Measurements from ENCODE around the gene FABP1. TPM values are rescaled to one million over a fixed set of nuclear protein-coding genes. Genes with fewer than 3 reads are reported as not detected.

The FABP1 gene
- polyA plus RNA-seq, 2 of the 4 experiments (the other 2 are of a cell fraction), result not detected

- FAIRE-seq (no peak), DNase-seq (ENCODE audit: low read depth in 1 of 2, low spot score in 1 of 2) (no peak), ATAC-seq (no peak)
- Histone ChIP-seq H3K4me1 (no peaks in the 10 kb centered on the region), H3K4me2 (no peak overlapping the region), H3K4me3 (no peak overlapping the region), H3K9me3 (no peaks in the 10 kb centered on the region), H3K27ac (no peak overlapping the region)
- WGBS (ENCODE audit: missing lambda C conversion rate), result 47% methylated on average over 18 of the region's 18 CpGs
- no peak for TF ChIP-seq CBX8 (IDR thresholded peaks at IDR 0.05)
- ChIA-PET CTCF (interaction anchor here (1.1 to 1.8 kb wide), 3 partner anchors 43 to 57 kb away, joined by 3 to 6 read pairs (median 3); no protein-coding TSS in a partner anchor), POLR2A (no interaction called here)
Observed at GRCh38 chr2:88116669-88117432, 11.0 kb downstream of the FABP1 start.

GRCh38 chr2:88115825-88116518 lies 11.9 kb downstream of the FABP1 start:
- Histone ChIP-seq H3K9me3 (no peaks in the 10 kb centered on the region), H3K4me1 (no peaks in the 10 kb centered on the region), H3K27ac (no peak overlapping the region), H3K4me3 (no peak overlapping the region), H3K4me2 (no peak overlapping the region)
- TF ChIP-seq PHF8 (IDR thresholded peaks at IDR 0.05; ENCODE audit: borderline replicate concordance, low read depth) (no peak), MAFK (IDR thresholded peaks at IDR 0.05; ENCODE audit: partially characterized antibody) (peak; percentile 1)
- no peak for FAIRE-seq
- 45% methylated on average over 10 of the region's 10 CpGs for WGBS (ENCODE audit: missing lambda C conversion rate)
- CTCF ChIA-PET, result interaction anchor here (1.1 kb wide), 1 partner anchor 56 kb away, joined by 3 read pairs; no protein-coding TSS in a partner anchor
- no peak for ATAC-seq
- POLR2A ChIA-PET, result no interaction called here
- no peak for DNase-seq (ENCODE audit: low read depth in 1 of 2, low spot score in 1 of 2)

GRCh38 chr2:88114889-88115288 lies 13.0 kb downstream of the FABP1 start:
- FAIRE-seq (no peak), ATAC-seq (no peak), DNase-seq (ENCODE audit: low read depth in 1 of 2, low spot score in 1 of 2) (no peak)
- H3K4me2 ChIP-seq, result no peak overlapping the region
- H3K27ac ChIP-seq, result no peak overlapping the region
- H3K4me3 ChIP-seq, result no peak overlapping the region
- H3K9me3 ChIP-seq, result no peaks in the 10 kb centered on the region
- no peak for TF ChIP-seq ESRRA (IDR thresholded peaks at IDR 0.05; ENCODE audit: borderline replicate concordance, low read length)
- TF ChIP-seq PBX3 (IDR thresholded peaks at IDR 0.05), result no peak
- TF ChIP-seq RCOR1 (IDR thresholded peaks at IDR 0.05; ENCODE audit: low read depth, low read length), result no peak
- no peak for TF ChIP-seq NPAS2 (CRISPR knock-in tag; IDR thresholded peaks at IDR 0.05; ENCODE audit: borderline replicate concordance)
- no peak for TF ChIP-seq TFCP2L1 (CRISPR knock-in tag; IDR thresholded peaks at IDR 0.05)
- no peak for TF ChIP-seq HMGXB4 (CRISPR knock-in tag; IDR thresholded peaks at IDR 0.05; ENCODE audit: borderline replicate concordance)
- no peak for TF ChIP-seq SMC3 (IDR thresholded peaks at IDR 0.05)
- TF ChIP-seq FOSB (CRISPR knock-in tag; IDR thresholded peaks at IDR 0.05), result no peak
- no peak for TF ChIP-seq CEBPB (IDR thresholded peaks at IDR 0.05)
- no peak for TF ChIP-seq ZSCAN20 (CRISPR knock-in tag; IDR thresholded peaks at IDR 0.05)
- TF ChIP-seq MAZ (IDR thresholded peaks at IDR 0.05; ENCODE audit: borderline replicate concordance, low read depth, low read length), result no peak
- no peak for TF ChIP-seq EP300 (IDR thresholded peaks at IDR 0.05)
- H3K4me1 ChIP-seq, result no peaks in the 10 kb centered on the region
- CTCF ChIA-PET, result no interaction called here
- POLR2A ChIA-PET, result no interaction called here
- WGBS (ENCODE audit: missing lambda C conversion rate), result 12% methylated on average over 5 of the region's 5 CpGs

- H3K9me3 ChIP-seq, result no peaks in the 10 kb centered on the region
- DNase-seq (ENCODE audit: low read depth in 1 of 2, low spot score in 1 of 2) (no peak), FAIRE-seq (no peak), ATAC-seq (no peak)
- POLR2A ChIA-PET, result no interaction called here
- H3K4me2 ChIP-seq, result no peak overlapping the region
- H3K27ac ChIP-seq, result no peak overlapping the region
- WGBS (ENCODE audit: missing lambda C conversion rate), result 24% methylated on average over 2 of the region's 2 CpGs
- no peaks in the 10 kb centered on the region for H3K4me1 ChIP-seq
- CTCF ChIA-PET, result interaction anchor here (1.2 kb wide), 1 partner anchor 53 kb away, joined by 4 read pairs; no protein-coding TSS in a partner anchor
- H3K4me3 ChIP-seq, result no peak overlapping the region
- TF ChIP-seq GATA3 (IDR thresholded peaks at IDR 0.05; ENCODE audit: borderline replicate concordance) (no peak), PBX3 (IDR thresholded peaks at IDR 0.05) (no peak), KDM1A (IDR thresholded peaks at IDR 0.05; ENCODE audit: low read depth) (no peak), EHF (CRISPR knock-in tag; IDR thresholded peaks at IDR 0.05) (no peak), RAD21 (conservative IDR thresholded peaks at IDR 0.05 in 1 of 2, IDR thresholded peaks at IDR 0.05 in 1 of 2) (no peak), ZSCAN20 (CRISPR knock-in tag; IDR thresholded peaks at IDR 0.05) (no peak), MAX (IDR thresholded peaks at IDR 0.05) (no peak), BHLHE40 (IDR thresholded peaks at IDR 0.05; ENCODE audit: low read depth, low read length) (no peak), HES2 (IDR thresholded peaks at IDR 0.05) (no peak), EHMT2 (IDR thresholded peaks at IDR 0.05; ENCODE audit: low read depth) (no peak), HMGXB4 (CRISPR knock-in tag; IDR thresholded peaks at IDR 0.05; ENCODE audit: borderline replicate concordance) (no peak)
Observed at GRCh38 chr2:88113069-88113468, 14.8 kb downstream of the FABP1 start.
